Fibroblast of mammary gland (primary cell): ENCODE measurements around the gene MEMO1.
"Not testable (repeated sequence)": the region's sequence is repeated elsewhere in the genome, so short reads cannot be mapped to it uniquely, and the experiment has no call there.

Experiments
- DNase-seq: peaks from one replicate; pipeline ENCODE4 v3.0.0-alpha.2; 2010; ENCODE audit warnings: low read depth
- H3K4me3 ChIP-seq: 2 replicates; pipeline ENCODE4 v1.5.1; 2011; ENCODE audit warnings: low read depth, mild to moderate bottlenecking, low read length, moderate library complexity; ENCODE audit not compliant: control insufficient read depth
- TF ChIP-seq, protein P1 (sequence below): conservative IDR thresholded peaks from 2 replicates; pipeline ENCODE4 v1.5.1; 2011; ENCODE audit warnings: low read depth, low read length, inconsistent platforms; ENCODE audit not compliant: control insufficient read depth, insufficient read depth

Gene MEMO1

GRCh38 chr2:31956312-31956711 is 54.5 kb downstream of the MEMO1 start:
- TF ChIP-seq, protein P1, sequence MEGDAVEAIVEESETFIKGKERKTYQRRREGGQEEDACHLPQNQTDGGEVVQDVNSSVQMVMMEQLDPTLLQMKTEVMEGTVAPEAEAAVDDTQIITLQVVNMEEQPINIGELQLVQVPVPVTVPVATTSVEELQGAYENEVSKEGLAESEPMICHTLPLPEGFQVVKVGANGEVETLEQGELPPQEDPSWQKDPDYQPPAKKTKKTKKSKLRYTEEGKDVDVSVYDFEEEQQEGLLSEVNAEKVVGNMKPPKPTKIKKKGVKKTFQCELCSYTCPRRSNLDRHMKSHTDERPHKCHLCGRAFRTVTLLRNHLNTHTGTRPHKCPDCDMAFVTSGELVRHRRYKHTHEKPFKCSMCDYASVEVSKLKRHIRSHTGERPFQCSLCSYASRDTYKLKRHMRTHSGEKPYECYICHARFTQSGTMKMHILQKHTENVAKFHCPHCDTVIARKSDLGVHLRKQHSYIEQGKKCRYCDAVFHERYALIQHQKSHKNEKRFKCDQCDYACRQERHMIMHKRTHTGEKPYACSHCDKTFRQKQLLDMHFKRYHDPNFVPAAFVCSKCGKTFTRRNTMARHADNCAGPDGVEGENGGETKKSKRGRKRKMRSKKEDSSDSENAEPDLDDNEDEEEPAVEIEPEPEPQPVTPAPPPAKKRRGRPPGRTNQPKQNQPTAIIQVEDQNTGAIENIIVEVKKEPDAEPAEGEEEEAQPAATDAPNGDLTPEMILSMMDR, result no peak
- no peak overlapping the region for H3K4me3 ChIP-seq
- DNase-seq, result no peak

DNA sequence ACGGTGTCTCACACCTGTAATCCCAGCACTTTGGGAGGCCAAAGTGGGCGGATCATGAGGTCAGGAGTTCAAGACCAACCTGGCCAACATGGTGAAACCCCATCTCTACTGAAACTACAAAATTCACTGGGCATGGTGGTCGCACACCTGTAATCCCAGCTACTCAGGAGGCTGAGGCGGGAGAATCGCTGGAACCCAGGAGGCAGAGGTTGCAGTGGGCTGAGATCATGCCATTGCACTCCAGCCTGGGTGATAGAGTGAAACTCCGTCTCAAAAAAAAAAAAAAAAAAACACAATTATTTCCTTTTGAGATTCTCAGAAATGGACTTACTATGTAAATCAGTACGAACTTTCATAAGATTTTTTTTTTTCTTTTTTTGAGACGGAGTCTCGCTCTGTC is 57.7 kb downstream of the MEMO1 start:
- DNase-seq, H3K4me3 ChIP-seq: not testable (repeated sequence)

GRCh38 chr2:31950946-31951562 is 59.8 kb downstream of the MEMO1 start:
- DNase-seq, result no peak
- no peak overlapping the region for H3K4me3 ChIP-seq
- TF ChIP-seq, protein P1, result no peak

- TF ChIP-seq, protein P1, result no peak
- no peak overlapping the region for H3K4me3 ChIP-seq
- DNase-seq, result no peak
Observed at GRCh38 chr2:31947871-31948270, 62.9 kb downstream of the MEMO1 start.

- H3K4me3 ChIP-seq, result no peak overlapping the region
- DNase-seq, result no peak
- TF ChIP-seq, protein P1, result no peak
Observed at GRCh38 chr2:31946838-31947237, 64.0 kb downstream of the MEMO1 start.

DNA sequence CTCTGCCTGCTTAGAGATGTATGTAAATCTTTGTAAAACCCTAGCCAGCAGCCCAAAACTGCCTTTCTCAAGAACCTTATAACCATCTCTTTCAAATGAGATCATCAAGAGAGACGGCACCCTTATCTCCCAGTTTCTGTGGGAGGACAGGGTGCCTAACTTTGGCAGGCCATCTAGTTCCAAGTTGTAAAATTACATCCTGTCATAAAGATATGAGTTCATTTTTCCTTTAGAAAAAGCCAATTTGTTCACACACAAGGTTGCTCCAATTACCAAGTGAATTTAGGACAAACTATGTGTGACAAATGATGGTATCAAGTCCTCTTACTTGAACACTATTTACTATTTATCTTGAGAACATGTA is 65.3 kb downstream of the MEMO1 start:
- no peak overlapping the region for H3K4me3 ChIP-seq
- TF ChIP-seq, protein P1, result no peak
- DNase-seq, result no peak

GRCh38 chr2:31944828-31945571 is 65.8 kb downstream of the MEMO1 start:
- no peak overlapping the region for H3K4me3 ChIP-seq
- no peak for DNase-seq
- TF ChIP-seq, protein P1, result no peak
